ENCODE results near the gene MMP17.

The MMP17 gene

GRCh38 chr12:131850856-131851559, 22.8 kb downstream of the MMP17 start:
- no peak for DNase-seq

- DNase-seq: no peak
Measured at GRCh38 chr12:131851741-131852550, 23.8 kb downstream of the MMP17 start.

GRCh38 chr12:131852551-131853299, 24.5 kb downstream of the MMP17 start:
- no peak for DNase-seq

- no peak for DNase-seq
Measured at GRCh38 chr12:131853832-131854797, 25.9 kb downstream of the MMP17 start.

DNA sequence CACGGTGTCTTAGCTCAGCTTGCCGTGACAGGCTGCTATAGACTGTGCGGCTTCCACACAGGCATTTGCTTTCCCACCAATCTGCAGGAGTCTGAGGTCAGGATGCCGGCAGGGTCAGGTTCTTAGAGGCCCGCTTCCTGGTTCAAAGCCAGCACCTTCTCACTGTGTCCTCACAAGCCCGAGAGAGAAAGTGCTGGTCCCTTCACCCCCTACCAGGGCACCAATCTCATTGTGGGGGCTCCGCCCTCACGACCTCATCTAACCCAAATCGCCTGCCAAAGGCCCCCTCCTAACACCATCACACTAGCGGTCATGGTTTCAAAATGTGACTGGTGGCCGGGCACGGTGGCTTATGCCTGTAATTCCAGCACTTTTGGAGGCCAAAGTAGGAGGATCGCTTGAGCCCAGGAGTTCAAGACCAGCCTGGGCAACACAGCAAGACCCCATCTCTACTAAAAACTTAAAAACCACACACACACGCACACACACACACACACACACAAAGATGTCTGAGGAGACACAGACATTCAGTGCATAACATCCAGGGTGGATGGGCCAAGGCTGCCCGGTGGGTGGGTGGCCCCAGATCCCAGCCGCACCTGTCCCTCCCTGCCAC, 26.8 kb downstream of the MMP17 start:
- DNase-seq: no peak

- DNase-seq: no peak
Measured at GRCh38 chr12:131855521-131856142, 27.4 kb downstream of the MMP17 start.

DNA sequence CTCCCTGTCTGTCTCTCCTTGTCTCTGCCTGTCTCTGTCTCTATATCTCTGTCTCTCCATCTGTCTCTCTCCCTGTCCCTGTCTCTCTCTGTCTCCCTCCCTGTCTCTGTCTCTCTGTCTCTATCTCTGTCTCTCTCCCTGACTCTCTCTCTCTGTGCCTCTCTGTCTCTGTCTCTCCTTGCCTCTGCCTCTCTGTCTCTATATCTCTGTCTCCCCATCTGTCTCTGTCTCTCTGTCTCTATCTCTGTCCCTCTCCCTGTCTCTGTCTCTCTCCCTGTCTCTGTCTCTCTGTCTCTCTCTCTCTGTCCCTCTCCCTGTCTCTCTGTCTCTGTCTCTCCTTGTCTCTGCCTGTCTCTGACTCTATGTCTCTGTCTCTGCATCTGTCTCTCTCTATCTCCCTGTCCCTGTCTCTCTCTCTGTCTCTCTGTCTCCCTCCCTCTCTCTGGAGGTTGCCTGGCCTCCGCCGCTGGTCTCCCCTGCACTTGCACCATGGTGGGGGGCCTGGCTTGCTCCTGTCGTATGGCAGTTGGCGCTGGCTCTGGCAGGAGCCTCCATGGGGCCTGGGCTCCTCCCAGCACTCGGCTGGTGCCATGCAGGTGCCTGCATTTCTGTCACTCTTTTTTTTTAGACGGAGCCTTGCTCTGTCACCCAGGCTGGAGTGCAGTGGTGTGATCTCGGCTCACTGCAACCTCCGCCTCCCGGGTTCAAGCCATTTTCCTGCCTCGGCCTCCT, 28.3 kb downstream of the MMP17 start:
- no peak for DNase-seq

- no peak for DNase-seq
Measured at GRCh38 chr12:131857908-131858850, 30.0 kb downstream of the MMP17 start.

- DNase-seq: no peak
Measured at GRCh38 chr12:131860472-131861260, 32.5 kb downstream of the MMP17 start.

DNA sequence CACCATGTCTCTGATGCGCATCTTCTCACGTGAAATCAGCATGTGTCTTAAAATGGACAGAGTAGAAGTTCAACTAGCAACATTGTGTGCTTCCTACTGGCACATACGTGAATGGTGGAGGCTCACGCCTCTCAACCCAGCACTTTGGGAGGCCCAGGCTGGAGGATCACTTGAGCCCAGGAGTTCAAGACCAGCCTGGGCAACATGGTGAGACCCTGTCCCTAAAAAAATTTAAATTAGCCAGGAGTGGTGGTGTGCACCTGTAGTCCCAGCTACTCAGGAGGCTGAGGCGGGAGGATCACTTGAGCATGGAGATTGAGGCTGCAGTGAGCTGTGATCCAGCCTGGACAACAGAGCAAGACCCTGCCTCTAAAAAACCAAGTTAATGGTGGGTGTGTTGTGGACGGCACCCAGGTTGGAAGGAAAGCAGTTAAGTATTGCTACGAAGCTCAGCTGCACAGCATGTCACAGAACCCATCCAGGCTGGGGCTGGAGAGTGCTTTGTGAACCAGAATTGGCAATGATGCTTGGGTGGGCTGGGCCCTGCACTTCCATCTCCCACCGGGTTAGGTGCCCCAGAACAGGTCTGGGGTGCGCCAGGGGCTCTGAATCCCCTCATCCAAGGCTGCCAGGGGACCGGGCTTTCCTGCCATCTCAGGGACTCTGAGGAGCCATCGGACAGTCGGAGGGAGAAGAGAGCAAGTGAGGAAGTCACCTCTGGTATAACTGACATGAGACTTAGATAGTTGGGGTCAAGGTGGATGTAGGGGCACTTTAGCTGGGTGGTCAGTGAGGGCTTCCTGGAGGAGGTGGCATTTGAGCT, 33.3 kb downstream of the MMP17 start:
- DNase-seq: no peak

DNA sequence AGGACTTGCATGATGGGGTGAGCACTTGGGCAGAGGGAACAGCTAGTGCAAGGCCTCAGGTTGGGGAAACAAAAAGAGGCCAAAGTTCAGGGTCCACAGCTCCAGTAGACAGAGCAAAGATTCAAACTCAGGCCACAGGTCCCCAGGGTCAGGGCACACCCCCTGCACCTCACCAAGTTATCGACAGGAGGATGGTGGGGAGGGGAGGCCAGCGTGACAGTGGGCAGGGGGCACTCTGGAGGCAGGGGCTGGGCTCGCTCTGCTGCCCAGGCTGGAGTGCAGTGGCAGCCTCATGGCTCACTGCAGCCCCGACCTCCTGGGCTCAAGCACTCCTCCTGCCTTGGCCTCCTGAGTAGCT, 33.9 kb downstream of the MMP17 start:
- DNase-seq: no peak

DNA sequence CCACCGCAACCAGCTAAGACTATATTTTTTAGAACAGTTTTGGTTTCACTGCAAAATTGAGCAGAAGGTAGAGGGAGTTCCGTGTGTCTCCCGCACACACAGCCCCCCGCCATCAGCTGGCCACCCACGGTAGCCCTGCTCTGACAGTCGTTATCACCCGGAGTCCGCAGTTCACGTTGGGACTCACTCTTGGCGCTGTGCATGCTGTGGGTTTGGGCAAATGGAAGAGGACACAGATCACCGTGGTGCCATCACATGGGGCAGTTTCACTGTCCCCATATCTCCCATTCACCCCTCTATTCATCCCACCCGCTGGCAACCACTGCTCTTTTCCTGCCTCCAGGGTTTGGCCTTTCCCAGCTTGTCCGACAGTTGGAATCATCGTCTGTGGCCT, 34.4 kb downstream of the MMP17 start:
- no peak for DNase-seq

- DNase-seq: no peak
Measured at GRCh38 chr12:131862994-131863710, 35.0 kb downstream of the MMP17 start.

- no peak for DNase-seq
Measured at GRCh38 chr12:131863711-131864396, 35.7 kb downstream of the MMP17 start.

DNA sequence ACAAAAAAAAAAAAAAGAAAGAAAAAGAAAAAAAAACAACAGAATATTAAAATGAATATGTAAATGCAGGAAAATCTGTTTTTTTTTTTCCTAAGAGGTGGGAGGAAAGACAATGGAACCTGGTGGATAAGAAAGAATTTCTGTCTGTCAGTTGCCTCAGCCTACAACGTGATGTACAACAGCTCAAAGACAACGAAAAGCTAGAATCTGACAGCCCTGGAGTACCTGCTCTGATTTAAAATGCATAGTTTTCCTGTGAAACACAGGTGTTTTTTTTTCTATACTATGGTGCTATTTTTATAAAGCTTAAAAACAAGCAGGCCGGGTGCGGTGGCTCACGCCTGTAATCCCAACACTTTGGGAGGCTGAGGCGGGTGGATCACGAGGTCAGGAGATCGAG, 36.3 kb downstream of the MMP17 start:
- DNase-seq: no peak

- DNase-seq: no peak
Measured at GRCh38 chr12:131865180-131865875, 37.1 kb downstream of the MMP17 start.
